Neural progenitor cell (in vitro differentiated cells): Measurements from ENCODE around the gene CXorf49.

Source experiments
- EZH2phosphoT487 ChIP-seq: fragments of 200-600 bp; sonication (generic); IDR thresholded peaks from 2 replicates; pipeline ENCODE4 v1.6.1; 2017; ENCODE audit warnings: antibody characterized with exemption
- TF ChIP-seq, protein P1 (sequence below): fragments of 200-600 bp; sonication (generic); IDR thresholded peaks from 2 replicates; pipeline ENCODE4 v1.5.1; 2017; ENCODE audit warnings: antibody characterized with exemption, mild to moderate bottlenecking

DNA sequence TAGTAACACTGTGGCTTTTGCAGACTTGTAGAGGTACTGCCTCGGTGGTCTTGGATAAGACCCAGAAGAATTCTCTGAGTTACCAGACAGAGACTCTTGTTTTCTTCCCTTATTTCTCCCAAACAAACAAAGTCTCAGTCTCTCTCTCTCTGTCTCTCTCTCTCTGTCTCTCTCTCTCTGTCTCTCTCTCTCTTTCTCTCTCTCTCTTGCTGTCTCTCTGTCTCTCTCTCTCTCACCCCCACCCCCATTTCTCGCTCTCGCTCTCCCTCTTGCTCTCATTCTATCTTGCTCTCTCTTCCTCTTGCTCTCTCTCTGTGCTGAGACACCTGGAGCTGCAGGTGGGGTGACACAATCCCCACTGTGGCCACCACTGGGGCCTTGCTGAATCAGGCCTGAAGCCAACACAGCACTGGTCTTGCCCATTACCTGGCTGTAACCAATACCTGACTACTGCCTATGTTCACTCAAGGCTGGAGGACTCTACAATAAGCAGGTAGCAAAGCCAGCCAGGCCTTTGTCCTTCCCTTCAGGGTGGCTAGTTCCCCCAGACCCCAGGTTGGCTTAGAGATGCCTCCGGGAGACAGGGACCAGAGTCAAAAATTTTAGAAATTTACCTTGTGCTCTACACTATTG lies 38.4 kb downstream of the CXorf49 start:
- TF ChIP-seq, protein P1, sequence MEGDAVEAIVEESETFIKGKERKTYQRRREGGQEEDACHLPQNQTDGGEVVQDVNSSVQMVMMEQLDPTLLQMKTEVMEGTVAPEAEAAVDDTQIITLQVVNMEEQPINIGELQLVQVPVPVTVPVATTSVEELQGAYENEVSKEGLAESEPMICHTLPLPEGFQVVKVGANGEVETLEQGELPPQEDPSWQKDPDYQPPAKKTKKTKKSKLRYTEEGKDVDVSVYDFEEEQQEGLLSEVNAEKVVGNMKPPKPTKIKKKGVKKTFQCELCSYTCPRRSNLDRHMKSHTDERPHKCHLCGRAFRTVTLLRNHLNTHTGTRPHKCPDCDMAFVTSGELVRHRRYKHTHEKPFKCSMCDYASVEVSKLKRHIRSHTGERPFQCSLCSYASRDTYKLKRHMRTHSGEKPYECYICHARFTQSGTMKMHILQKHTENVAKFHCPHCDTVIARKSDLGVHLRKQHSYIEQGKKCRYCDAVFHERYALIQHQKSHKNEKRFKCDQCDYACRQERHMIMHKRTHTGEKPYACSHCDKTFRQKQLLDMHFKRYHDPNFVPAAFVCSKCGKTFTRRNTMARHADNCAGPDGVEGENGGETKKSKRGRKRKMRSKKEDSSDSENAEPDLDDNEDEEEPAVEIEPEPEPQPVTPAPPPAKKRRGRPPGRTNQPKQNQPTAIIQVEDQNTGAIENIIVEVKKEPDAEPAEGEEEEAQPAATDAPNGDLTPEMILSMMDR: no peak
- no peak for TF ChIP-seq EZH2phosphoT487
